HG03159 (cell line): Measurements from ENCODE around the gene GRPEL1.
A peak's percentile ranks its signal among the peaks of the same experiment; 100 is the strongest.

Source experiments
- ATAC-seq: cut with Tn5 transposase; IDR thresholded peaks from one replicate; pipeline ENCODE4 v1.9.1; 2021; ENCODE audit warnings: mild to moderate bottlenecking, moderate library complexity; ENCODE audit not compliant: unreplicated experiment

Gene GRPEL1

DNA sequence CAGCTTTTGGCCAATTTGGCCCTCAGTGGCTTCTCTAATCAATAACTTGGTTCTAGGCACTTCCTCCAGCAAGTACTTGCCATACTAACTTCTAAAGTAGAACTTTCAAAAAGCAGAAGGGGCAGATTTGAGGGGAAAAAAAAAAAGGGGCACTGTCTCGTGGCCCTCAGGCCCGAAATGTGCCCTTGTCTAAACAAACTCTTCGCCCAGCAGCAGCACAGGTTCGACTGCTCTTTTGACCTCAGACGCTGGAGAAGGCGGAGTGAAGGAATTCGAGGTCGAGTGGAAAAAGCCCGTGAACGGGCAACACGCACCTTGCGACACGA, 775 bp downstream of the GRPEL1 start:
- no peak for ATAC-seq

DNA sequence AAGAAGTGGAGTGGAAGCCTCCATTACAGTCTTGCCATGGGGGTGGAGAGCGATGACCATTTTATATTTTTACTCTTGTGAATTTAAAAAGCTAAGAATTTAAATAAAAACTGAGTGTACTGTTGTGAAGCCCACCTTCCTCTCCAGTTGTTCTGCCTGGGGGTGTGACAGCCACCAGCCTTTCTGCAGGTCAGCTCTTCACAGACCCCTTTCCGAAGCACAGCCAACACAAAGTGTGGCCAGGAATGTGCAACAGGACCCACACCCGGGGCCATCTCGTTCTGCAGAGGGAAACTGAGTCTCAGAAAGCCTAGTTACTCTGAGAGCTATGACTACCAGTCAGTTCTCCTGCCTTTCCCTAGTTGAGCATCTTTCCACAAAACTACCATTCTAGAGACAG, 1.4 kb downstream of the GRPEL1 start:
- no peak for ATAC-seq

DNA sequence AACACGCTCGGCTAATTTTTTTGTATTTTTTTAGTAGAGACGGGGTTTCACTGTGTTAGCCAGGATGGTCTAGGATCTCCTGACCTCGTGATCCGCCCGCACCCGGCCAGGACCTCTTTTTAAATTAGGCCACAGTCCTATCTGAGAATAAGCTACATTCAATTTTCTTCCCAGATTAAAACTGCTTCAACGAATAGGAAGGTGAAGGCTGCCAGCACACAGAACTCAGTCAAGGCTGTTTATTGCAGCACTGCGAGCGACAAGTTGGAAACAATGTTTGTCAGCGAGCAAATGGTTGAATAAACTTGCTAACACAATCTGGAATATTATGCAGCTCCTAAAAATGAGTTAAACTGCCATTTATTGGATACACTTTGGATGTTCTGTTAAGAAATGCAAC, 1.9 kb downstream of the GRPEL1 start:
- ATAC-seq: no peak

DNA sequence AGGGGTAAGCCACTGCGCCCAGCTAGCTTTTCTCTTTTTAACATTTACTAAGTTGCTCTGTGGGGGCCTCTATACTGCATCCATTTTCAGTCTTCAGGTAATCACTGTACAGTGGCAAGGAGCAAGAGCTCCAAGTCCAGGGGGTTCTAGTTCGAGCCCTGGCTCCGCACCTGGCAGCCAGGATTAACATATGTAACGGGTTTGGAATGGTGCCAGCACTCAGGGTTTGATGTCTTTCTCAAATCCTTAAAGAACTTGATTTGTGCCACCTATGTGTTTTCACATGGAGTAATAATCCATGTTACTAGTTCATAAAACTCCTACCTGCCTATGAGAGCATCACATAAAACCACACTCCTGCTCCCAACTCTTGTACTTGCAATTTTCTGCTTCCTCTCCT, 4.5 kb downstream of the GRPEL1 start:
- ATAC-seq: no peak

DNA sequence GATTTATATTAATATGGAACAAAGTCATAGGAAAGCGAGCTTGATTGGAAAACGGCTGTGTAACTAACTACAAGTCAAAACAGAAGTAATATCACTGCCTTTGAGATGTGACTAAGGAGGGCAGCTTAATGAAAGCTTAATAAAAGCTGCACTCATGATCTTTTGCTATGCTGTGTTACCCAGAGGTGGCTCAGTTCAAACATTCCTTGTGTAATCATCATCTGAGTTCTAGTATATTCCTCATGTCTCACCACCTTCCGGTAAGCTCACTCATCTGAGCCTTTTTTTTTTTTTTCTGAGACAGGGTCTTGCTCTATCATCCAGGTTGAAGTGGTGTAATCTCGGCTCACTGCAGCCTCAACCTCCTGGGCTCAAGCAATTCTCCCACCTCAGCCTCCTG, 5.0 kb downstream of the GRPEL1 start:
- ATAC-seq: no peak

DNA sequence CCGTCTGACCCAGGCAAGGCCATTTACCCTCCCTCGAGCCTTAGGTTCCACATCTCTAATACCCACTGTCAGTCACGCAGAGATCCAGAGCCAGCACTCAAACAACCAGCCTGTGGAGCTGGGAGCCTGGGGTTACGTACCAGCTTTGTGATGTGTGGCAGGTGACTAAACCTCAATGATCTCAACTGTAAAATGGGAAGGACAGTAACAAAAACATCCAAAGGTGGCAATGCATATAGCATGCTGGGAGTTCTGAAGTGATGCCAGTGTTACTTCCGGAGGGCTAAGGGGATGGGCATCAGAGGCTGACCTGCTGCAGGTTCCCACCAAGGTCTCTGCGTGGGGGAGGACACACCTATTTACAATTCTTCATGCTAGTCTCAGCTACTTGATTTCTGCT, 6.0 kb downstream of the GRPEL1 start:
- ATAC-seq: no peak

DNA sequence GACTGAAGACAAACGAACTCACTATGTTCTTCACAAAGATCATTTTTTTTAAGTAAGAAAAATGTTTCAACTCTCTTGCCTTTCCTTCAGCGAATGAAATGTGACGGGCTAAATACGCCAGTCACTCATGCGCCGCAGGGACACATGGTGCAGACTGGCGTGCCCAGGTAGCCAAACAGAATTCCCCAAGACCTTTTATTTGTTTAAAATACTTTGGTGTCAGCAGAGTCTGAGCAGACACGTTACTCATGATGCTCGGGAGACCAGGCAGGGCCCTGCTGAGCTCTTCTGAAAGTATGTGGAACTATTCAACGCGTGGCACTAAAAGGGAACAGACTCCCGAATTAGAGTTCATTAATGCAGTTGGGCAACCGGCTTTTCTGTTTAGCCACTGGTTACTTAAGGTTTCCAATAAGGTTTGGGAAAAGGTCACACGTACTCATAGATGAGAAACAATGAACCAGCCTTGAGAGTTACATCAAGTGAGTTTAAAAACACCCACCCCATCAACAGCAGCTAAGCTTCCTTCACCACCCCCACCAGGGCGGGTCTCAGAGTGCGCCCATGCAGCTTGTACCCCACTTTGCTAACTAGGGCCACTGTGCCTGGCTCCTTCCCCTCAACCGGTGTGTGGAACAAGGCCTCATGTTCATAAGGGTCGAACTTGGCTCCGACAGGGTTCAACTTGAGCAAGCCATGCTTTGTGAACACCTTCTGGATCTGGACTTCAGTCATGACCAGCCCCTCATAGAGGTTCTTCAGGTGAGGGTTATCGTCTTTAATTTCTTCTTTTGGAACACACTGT, 7.3 kb downstream of the GRPEL1 start:
- no peak for ATAC-seq

DNA sequence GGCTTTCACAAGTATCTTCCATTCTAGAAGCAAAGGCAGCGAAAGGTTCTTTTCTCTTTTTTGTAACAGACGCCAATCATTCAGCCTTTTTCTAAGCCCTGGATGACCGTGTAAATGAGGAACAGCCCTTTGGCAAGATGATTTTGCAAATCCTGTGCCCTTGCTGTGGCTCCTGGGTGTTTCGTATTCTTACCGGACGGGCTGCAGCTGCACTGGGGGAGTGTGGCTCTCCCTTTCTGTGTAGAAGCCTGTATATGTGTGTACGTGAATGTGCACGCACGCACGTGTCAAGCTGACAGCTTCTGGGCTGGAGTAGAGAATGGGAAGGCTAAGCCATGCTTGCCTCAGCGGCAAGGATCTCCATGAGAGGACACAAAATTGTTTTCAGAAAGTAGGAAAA, 8.2 kb downstream of the GRPEL1 start:
- ATAC-seq: no peak

DNA sequence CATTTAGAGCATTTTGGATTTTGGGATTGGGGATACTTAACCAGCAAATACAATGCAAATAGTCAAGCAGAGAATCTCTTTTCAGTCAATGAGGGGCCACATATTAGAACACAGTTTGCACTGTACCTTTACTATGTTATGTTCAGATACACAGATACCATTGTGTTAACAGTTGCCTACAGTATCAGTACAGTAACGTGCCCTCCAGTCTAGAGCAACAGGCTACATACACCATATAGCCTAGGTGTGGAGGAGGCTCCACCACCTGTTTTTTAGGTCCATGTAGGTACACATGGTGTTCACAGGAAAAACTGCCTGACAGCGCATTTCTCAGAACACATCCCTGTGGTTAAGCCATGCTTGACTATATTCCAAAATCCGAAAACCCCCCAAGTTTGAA, 9.1 kb downstream of the GRPEL1 start:
- ATAC-seq: peak; percentile 19

DNA sequence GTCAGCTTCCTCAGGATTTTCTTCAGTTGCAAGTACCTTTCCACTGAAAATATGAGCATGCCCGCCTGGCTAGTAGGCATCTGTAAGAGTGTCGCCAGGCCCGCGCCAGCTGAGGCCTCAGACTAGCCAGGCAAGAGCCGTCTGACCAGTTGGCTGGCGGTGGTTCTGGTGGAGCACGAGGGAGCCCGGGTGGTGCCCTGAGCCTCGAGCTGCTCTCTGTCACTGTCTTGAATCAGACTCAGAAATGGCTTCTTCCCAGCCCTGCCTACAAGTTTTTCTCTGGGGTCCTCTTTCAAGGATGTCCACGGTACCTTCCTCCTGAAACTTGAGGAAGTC, 11.9 kb downstream of the GRPEL1 start:
- ATAC-seq: no peak

DNA sequence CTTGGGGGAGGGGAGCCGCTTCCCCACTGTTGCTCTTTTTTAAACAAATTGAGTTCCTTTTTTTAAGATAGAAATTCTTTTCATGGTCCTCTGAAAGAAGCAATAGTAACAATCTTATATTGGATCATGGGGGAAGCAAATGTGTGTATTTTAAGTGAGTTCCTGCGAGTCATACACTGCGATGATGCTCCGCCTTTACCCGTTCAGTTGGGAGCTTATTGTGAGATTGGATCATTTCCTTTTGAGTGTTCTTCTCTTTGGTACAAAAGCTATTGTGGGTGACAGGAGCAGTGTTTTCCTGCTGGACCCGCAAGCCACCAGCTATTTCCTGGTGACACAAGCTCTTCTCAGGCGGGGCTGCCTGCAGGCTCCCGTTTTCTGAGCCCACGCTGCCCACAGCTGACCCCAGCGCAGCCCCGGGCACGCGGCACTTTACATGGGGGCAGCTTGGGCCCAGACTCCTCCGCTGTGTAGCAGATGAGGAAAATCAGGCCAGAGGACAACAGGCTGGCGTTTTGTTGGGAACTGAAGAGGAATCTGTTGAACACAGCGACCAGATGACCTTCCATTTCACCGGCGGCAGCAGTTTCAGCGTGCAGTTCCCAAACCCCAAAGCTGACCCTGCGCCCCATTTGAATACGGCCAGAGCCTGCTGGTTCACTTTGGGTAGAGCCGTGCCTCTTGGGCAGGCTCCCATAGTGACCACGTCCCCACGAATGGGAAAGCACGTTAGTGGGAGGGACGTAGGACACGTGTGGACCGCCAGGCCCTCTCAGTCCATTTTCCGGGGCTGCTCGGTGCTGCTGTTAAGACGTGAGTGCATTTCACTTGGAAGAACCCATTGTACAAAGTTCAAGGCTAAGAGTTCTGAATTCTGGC, 12.5 kb downstream of the GRPEL1 start:
- ATAC-seq: no peak

DNA sequence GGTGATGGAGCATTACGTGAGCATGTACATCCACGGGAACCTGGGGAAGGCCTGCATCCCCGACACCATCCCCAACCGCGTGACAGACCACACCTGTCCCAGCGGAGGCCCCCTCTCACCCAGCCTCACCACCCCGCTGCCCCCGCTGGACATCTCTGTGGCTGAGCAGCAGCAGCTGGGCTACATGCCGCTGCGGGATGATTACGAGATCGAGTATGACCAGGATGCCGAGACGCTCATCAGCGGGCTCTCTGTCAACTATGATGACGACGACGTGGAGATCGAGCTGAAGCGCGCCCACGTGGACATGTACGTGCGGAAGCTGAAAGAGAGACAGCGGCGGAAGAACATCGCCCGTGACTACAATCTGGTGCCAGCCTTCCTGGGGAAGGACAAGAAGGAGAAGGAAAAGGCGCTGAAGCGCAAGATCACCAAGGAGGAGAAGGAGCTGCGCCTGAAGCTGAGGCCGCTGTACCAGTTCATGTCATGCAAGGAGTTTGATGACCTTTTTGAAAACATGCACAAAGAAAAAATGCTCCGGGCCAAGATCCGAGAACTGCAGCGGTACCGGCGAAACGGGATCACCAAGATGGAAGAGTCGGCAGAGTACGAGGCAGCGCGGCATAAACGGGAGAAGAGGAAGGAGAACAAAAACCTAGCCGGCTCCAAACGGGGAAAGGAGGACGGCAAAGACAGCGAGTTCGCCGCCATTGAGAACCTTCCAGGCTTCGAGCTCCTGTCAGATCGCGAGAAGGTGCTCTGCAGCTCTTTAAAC, 13.6 kb downstream of the GRPEL1 start:
- ATAC-seq: no peak

DNA sequence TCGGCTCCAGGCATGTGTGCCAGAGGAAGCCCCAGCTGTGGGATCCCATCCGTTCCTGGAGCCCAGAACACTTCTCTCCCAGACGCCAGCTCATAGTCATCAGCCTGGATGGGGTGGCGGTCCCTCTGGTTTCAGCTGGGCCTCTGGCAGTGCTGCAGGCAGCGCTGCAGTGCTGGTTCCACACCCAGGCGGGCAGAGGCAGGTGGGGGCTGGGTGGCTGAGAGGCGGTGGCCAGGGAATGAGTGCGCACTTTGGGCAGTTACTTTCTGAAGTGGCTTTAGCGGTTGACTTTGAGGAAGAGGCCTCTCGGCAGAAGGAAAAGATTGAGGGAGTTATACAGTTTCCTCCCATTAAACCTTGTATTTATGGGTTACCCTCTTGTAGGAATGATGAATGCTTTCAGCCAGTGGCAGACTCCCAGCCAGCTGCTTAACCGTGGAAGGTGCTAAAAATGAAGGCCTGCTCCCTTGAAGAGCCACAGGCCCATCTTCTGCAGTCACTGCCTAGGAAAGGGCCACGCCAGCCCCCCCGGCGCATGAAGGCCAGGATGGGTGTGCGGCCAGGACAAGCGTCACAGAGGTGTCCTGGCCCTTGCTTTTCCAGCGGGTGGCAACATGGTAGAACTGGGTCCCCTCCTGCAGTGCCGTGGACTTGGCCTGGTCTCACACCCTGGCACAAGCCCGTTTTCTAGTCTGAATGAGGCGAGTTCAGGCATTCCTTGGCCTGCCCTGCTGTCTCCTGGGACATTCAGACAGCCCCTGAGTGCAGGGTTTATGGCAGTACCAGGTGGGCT, 14.7 kb downstream of the GRPEL1 start:
- no peak for ATAC-seq

DNA sequence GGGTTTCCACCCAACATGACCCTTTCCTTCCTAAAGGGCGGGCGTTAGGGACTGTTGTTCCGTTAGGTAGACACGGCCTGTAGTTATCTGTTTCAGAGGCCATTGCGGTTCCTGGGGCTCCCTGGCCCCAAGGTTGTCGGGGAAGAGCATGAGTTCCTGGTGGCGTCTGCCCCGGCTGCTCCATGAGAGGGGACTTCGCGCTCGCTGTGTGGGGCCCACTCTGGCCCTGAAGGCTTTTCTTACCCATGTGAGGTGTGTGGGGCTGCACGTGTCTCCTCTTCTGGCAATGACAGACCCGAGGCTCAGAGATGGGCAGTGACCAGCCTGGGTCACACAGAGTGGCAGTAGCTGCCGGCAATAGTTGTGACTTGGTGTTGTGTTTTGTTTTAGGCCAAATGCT, 15.6 kb downstream of the GRPEL1 start:
- ATAC-seq: no peak

DNA sequence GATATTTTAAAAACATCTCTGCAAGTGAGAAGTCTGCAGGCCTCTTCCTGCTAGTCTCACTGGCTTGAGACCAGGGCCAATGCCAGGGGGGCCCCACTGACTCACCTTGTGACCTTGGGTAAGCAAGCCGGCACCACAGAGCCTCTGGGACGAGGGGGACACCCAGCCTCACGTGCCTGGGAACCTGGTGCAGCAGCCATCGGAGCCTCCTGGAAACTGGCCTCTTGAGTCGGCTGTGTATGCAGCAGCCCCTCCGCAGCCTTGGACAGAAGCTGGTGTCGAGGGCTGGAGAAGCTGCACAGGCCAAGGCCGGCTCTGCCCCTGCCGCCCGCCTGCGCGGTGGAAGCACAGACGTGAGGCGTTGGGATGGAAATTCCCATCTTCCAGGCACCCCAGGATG, 16.0 kb downstream of the GRPEL1 start:
- no peak for ATAC-seq

DNA sequence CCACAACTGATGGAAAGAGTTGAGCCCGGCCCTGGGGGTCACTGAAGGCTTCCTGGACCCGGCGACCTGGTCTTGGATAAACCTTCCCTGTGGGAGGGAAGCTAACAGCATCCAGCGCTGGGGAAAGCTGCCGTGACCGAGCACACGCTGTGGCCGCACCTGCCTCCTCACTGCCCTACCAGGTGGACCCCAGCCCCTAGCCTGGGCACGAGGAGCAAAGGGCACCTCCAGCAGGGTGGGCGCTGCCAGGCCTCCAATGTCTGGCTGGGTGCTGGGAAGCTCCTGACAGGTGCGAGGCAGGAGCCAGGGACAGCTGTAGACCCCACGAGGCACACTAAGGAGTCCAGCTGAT, 16.7 kb downstream of the GRPEL1 start:
- no peak for ATAC-seq

DNA sequence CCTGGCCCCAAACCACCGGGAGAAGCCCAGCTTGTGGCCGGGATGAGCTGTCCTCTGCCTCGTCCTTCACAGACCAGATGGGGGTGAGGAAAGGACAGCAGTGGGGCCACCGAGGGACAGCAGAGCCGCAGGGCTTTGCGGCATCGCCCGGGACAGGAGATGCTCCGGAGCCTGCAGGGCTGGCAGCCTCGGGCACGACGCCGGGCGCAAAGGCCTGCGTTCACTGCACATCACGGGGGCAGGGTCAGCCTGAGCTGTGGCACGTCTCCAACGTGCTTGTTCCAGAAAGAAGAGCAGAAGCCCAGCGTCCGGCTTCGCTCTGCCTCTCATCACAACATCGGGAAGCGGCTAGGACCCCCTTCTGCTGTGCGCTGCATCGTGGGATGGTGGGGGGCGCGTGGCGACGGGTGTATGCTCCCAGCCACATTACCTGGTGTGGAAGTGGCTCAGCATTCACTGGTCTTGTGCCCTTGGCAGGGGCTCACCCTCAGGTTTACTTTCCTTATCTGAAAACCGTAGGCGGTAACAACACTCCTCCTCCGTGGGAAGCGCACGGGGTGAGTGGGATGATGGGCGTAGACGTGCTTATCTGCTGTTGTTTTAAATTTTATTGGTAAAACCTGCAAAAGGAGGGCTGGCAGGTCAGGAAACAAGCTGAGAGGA, 17.3 kb downstream of the GRPEL1 start:
- no peak for ATAC-seq

DNA sequence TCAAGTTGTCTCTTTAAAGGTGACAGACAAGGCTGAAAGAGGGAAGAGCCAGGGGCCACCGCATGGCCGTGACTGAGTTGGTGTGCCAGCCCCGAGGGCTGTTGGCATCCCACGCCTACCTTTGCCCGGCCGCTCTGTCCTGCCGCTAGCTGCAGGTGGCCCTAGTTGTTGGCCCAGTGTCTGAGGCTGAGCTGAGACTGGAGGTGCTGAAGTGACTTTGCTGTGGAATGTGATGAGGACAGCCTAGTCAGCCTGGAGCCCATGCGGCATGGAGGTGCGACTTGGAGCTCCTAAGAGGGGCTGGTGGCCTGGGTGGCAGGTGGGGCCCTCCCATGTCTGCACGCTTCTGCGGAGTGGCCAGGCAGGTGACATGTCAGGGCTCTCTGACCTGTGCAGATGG, 18.1 kb downstream of the GRPEL1 start:
- ATAC-seq: no peak

DNA sequence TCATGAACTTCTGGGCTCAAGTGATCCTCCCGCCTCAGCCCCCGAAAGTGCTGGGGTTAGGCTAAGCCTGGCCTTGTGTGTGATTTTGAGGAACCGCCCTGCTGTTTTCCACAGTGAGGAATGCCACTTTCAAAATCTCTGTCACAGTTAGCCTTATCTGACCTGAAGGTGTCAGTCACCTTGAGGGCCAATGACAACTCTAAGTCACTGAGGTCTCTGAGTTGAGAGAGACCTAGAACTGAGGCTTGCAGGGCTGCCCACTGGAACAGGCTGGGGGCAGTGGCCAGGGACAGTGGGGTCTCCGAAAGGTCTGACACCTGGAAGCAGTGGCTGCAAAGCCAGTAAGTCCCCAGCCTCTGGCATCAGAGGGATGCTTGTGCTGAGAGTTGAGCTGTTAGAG, 18.6 kb downstream of the GRPEL1 start:
- ATAC-seq: no peak

DNA sequence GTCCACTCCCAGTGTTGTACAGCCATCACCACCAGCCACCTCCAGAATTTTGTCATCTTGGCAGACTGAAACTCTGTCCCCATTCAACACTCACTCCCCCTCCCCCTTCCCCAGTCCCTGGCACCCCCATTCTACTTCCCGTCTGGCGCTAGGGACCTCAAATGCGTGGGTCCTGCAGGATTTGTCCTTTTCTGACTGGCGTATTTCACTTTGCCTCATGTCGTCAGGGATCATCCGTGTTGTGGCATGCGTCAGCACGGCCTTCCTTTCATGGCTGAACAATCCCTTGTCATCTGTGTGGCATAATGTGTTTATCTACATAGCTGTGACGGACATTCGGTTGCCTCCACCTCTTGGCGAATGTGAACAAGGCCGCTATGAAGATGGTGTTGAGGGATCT, 19.2 kb downstream of the GRPEL1 start:
- ATAC-seq: no peak

DNA sequence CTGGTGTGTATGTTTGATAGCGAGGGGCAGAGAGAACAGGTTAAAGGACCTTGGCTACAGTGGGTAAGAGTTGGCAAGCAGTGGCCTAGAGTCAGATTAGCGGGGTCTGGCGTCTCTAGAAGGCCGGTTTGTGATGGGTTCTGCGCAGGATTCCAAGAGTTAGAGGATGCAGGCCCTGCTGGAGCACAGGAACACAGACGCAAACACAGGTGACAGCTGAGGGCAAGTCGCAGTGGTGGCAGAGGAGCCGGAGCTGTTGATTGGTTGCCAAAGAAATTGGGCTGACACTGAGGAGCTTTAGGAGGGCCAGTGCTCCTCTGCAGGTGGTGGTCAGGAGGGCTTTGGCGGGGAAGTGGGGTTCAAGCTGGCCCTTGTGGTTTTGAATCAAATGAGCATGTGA, 20.9 kb downstream of the GRPEL1 start:
- no peak for ATAC-seq
